SK-N-SH (cell line): ENCODE results near the gene RHBDL1. TPM values are rescaled to one million over a fixed set of nuclear protein-coding genes. Genes with fewer than 3 reads are reported as not detected.

Source experiments
- CTCF ChIA-PET: fragments of 300-600, 350-600 bp; formaldehyde crosslinking; extraction: SDS; loops from one replicate; lab custom pipeline; 2021; lab: Yijun Ruan, JAX
- POLR2A ChIA-PET: fragments of 350-600 bp; sonication (Branson Sonifier 250); formaldehyde crosslinking; extraction: SDS; loops from one replicate; lab custom pipeline; 2020; ENCODE audit warnings: antibody characterized with exemption, inconsistent platforms; lab: Yijun Ruan, JAX
- DNase-seq: peaks from one replicate; pipeline ENCODE4 v3.0.0; 2012
- H2AFZ ChIP-seq: fragments of 200-600 bp; sonication (generic); 2 replicates; pipeline ENCODE4 v1.8.1; 2016; ENCODE audit warnings: antibody characterized with exemption, mild to moderate bottlenecking, low read depth
- H3F3A ChIP-seq: fragments of 200-600 bp; sonication (generic); replicated peaks from 2 replicates; pipeline ENCODE3; 2016; ENCODE audit warnings: antibody characterized with exemption, mild to moderate bottlenecking; ENCODE audit not compliant: insufficient read depth
- H3K27ac ChIP-seq, 2 experiments: fragments of 200-500 bp in 1 of 2; fragments of 200-600 bp in 1 of 2; sonication (Bioruptor generic) in 1 of 2; sonication (generic), shearing (Covaris generic) in 1 of 2; 2 replicates each; pipeline versions ENCODE4 v1.5.1 to v1.6.1; 2014 to 2016; ENCODE audit warnings: low read depth in 2 of 2, inconsistent platforms in 1 of 2, low read length in 1 of 2, mild to moderate bottlenecking in 1 of 2, mixed read lengths in 1 of 2
- H3K27me3 ChIP-seq: fragments of 200-600 bp; sonication (generic), shearing (Covaris generic); 2 replicates; pipeline ENCODE4 v1.6.1; 2016; ENCODE audit warnings: mixed run types; ENCODE audit not compliant: insufficient read depth
- H3K36me3 ChIP-seq, 2 experiments: fragments of 200-500 bp in 1 of 2; fragments of 200-600 bp in 1 of 2; sonication (Bioruptor generic) in 1 of 2; sonication (generic) in 1 of 2; replicated peaks in 1 of 2; 2 replicates each; pipeline versions ENCODE3 to v1.5.1; 2014 to 2016; ENCODE audit warnings: low read length in 1 of 2, mild to moderate bottlenecking in 1 of 2; ENCODE audit not compliant: insufficient read depth in 2 of 2, control insufficient read depth in 1 of 2
- H3K4me1 ChIP-seq, 2 experiments: fragments of 200-500 bp in 1 of 2; fragments of 200-600 bp in 1 of 2; sonication (Bioruptor generic) in 1 of 2; sonication (generic), shearing (Covaris generic) in 1 of 2; 2 replicates each; pipeline versions ENCODE4 v1.5.1 to v1.6.1; 2014 to 2016; ENCODE audit warnings: low read depth in 1 of 2, low read length in 1 of 2, mixed run types in 1 of 2; ENCODE audit not compliant: insufficient read depth in 2 of 2, control insufficient read depth in 1 of 2
- H3K4me2 ChIP-seq: fragments of 200-600 bp; sonication (generic), shearing (Covaris generic); 2 replicates; pipeline ENCODE4 v1.6.1; 2017; ENCODE audit warnings: mixed run types
- H3K4me3 ChIP-seq, 2 experiments: fragments of 200-500 bp in 1 of 2; fragments of 200-600 bp in 1 of 2; sonication (Bioruptor generic) in 1 of 2; sonication (generic), shearing (Covaris generic) in 1 of 2; 2 replicates each; pipeline versions ENCODE4 v1.5.1 to v1.8.1; 2014 to 2016; ENCODE audit warnings: low read depth in 2 of 2, inconsistent platforms in 1 of 2, low read length in 1 of 2, mild to moderate bottlenecking in 1 of 2, mixed read lengths in 1 of 2, moderate library complexity in 1 of 2
- H3K79me2 ChIP-seq: fragments of 200-600 bp; sonication (generic); 2 replicates; pipeline ENCODE4 v1.8.1; 2017; ENCODE audit warnings: mild to moderate bottlenecking; ENCODE audit not compliant: insufficient read depth
- H3K9ac ChIP-seq: fragments of 200-600 bp; sonication (generic); 2 replicates; pipeline ENCODE4 v1.6.1; 2017; ENCODE audit warnings: mixed run types
- H3K9me2 ChIP-seq: fragments of 200-600 bp; sonication (generic); 2 replicates; pipeline ENCODE4 v1.6.1; 2017; ENCODE audit warnings: mixed run types
- H3K9me3 ChIP-seq: fragments of 200-600 bp; sonication (generic); 2 replicates; pipeline ENCODE4 v1.6.1; 2017; ENCODE audit warnings: mixed run types, mild to moderate bottlenecking, moderate library complexity
- H4K20me1 ChIP-seq: fragments of 200-600 bp; sonication (generic); 2 replicates; pipeline ENCODE4 v1.6.1; 2017; ENCODE audit warnings: mild to moderate bottlenecking, mixed run types; ENCODE audit not compliant: insufficient read depth
- CHD2 ChIP-seq: fragments of 150-350 bp; IDR thresholded peaks from 2 replicates; pipeline ENCODE4 v1.6.1; 2018; ENCODE audit warnings: low read length; ENCODE audit not compliant: partially characterized antibody
- CTCF ChIP-seq: fragments of 200-600 bp; sonication (generic); IDR thresholded peaks from 2 replicates; pipeline ENCODE4 v1.6.1; 2017; ENCODE audit warnings: antibody characterized with exemption, mild to moderate bottlenecking, moderate library complexity
- FOXJ3 ChIP-seq: sonication (generic); formaldehyde crosslinking; IDR thresholded peaks from 2 replicates; pipeline ENCODE4 v1.5.1; 2020; ENCODE audit warnings: mild to moderate bottlenecking, missing genetic modification reagents
- GATA2 ChIP-seq: sonication (generic); formaldehyde crosslinking; IDR thresholded peaks from 2 replicates; pipeline ENCODE4 v1.5.0; 2020; ENCODE audit warnings: mild to moderate bottlenecking, missing genetic modification reagents
- IRF3 ChIP-seq: fragments of 150-350 bp; IDR thresholded peaks from 2 replicates; pipeline ENCODE4 v1.6.1; 2016; ENCODE audit warnings: mild to moderate bottlenecking, low read depth, low read length
- JUND ChIP-seq: IDR thresholded peaks from 2 replicates; pipeline ENCODE4 v1.4.0; 2012
- MAX ChIP-seq: IDR thresholded peaks from 2 replicates; pipeline ENCODE4 v1.4.0; 2012; ENCODE audit warnings: low read depth
- NFIC ChIP-seq: IDR thresholded peaks from 2 replicates; pipeline ENCODE4 v1.4.0; 2012; ENCODE audit warnings: borderline replicate concordance
- NRF1 ChIP-seq: IDR thresholded peaks from 2 replicates; pipeline ENCODE4 v1.6.1; 2012; ENCODE audit warnings: low read depth, mild to moderate bottlenecking, low read length
- RAD21 ChIP-seq: IDR thresholded peaks from 2 replicates; pipeline ENCODE4 v1.6.1; 2012; ENCODE audit warnings: mild to moderate bottlenecking, low read length
- REST ChIP-seq: IDR thresholded peaks from 2 replicates; pipeline ENCODE4 v1.6.1; 2012; ENCODE audit warnings: mild to moderate bottlenecking, low read depth, low read length, moderate library complexity
- RFX5 ChIP-seq: IDR thresholded peaks from 2 replicates; pipeline ENCODE4 v1.6.1; 2012; ENCODE audit warnings: mild to moderate bottlenecking, improper control_type of control experiment, low read length
- TCF12 ChIP-seq: IDR thresholded peaks from 2 replicates; pipeline ENCODE4 v1.4.0; 2012
- WGBS: methylation state at CpG from one replicate; pipeline ENCODE4 v1.1.6; 2017; ENCODE audit warnings: low lambda C conversion rate; 5-methylcytosine and 5-hydroxymethylcytosine counted together
- polyA plus RNA-seq, 3 experiments: library from polyadenylated mRNA; depleted of rRNA; stranded (reverse); fragments of >200 nt; gene quantifications; 2 replicates each; pipeline ENCODE4 v1.2.3, GENCODE V29; 2012

The RHBDL1 gene
- polyA plus RNA-seq, 1 of the 3 experiments (the other 2 are of a cell fraction), result 4.1 TPM

GRCh38 chr16:681746-682427, 6.4 kb downstream of the RHBDL1 start (continued):
- no peak for TF ChIP-seq IRF3
- no peak for TF ChIP-seq NRF1
- TF ChIP-seq REST, result no peak
- TF ChIP-seq MAX, result peak; percentile 38; the same call in 1 of the 2 replicates
- no peak for TF ChIP-seq FOXJ3 (CRISPR knock-in tag)
- TF ChIP-seq, all 33 proteins: peak for 5

- WGBS, result 88% methylated on average over 34 of the region's 36 CpGs
- peaks cover 37% of the 10 kb centered on the region for H3K79me2 ChIP-seq
- peak overlapping the region; percentile 60 to 68; a peak in 3 of 4 replicates for H3K4me3 ChIP-seq
- no peak for TF ChIP-seq RFX5
- no peak for TF ChIP-seq REST
- no peak for TF ChIP-seq CHD2
- TF ChIP-seq JUND, result no peak
- TF ChIP-seq NFIC, result no peak
- no peak for TF ChIP-seq IRF3
- TF ChIP-seq CTCF, result no peak
- TF ChIP-seq RAD21, result no peak
- no peak for TF ChIP-seq GATA2 (CRISPR knock-in tag)
- TF ChIP-seq MAX, result no peak
- no peak for TF ChIP-seq TCF12
- TF ChIP-seq, all 33 proteins: peak for 0
- Histone ChIP-seq H2AFZ (no peak overlapping the region), H3K9me3 (no peaks in the 10 kb centered on the region), H3K9me2 (no peaks in the 10 kb centered on the region), H3K27ac (peak overlapping the region in 1 of 2 experiments; percentile 39; a peak in 3 of 4 replicates), H3K4me1 (peaks cover 8 to 56% of the 10 kb centered on the region in 2 experiments; a peak in 2 of 4 replicates), H3K9ac (no peak overlapping the region), H3K4me2 (peak overlapping the region; percentile 90), H3F3A (peaks cover 10% of the 10 kb centered on the region), H3K27me3 (no peaks in the 10 kb centered on the region), H3K36me3 (peaks cover 13 to 39% of the 10 kb centered on the region in 2 experiments), H4K20me1 (peaks cover 23% of the 10 kb centered on the region)
- DNase-seq, result no peak
- ChIA-PET POLR2A (no interaction called here), CTCF (interaction anchor here (0.6 to 2.5 kb wide), 5 partner anchors 7 to 58 kb away, joined by 3 to 12 read pairs (median 3); partner anchors contain the start of genes CIAO3, RHOT2 and WDR24)
Observed at GRCh38 chr16:682493-683395, 7.3 kb downstream of the RHBDL1 start.
